K562 (cell line): ENCODE measurements around the gene RNF212B. TPM values are rescaled to one million over a fixed set of nuclear protein-coding genes. Genes with fewer than 3 reads are reported as not detected.

Experiments used
- ATAC-seq: fragments of 200-7000 bp; cut with Tn5 transposase; 3 replicates; pipeline ENCODE4 v1.9.1; 2020; ENCODE audit warnings: moderate library complexity
- BruUV-seq: library from RNA; stranded (reverse); fragments of 400-500 nt; replicated peaks from 2 replicates; lab custom pipeline; 2021; lab: Mats Ljungman, UMichigan
- CTCF ChIA-PET: fragments of 300-600 bp; formaldehyde crosslinking; extraction: SDS; loops from one replicate; lab custom pipeline; 2021; ENCODE audit warnings: low intra/inter-chr PET ratio; lab: Yijun Ruan, JAX
- POLR2A ChIA-PET: fragments of 300-600, 350-650 bp; sonication (Branson Sonifier 250); formaldehyde crosslinking; extraction: SDS; loops from one replicate; lab custom pipeline; 2021; ENCODE audit warnings: antibody characterized with exemption, inconsistent platforms; lab: Yijun Ruan, JAX
- DNase-seq, 4 experiments: peaks; one replicate each; pipeline versions ENCODE4 v3.0.0 to v3.0.0-alpha.2; 2011 to 2018; ENCODE audit warnings: low spot score in 3 of 4, mixed read lengths in 3 of 4; ENCODE audit errors: extremely low read depth in 1 of 4
- FAIRE-seq: peaks from 2 replicates; lab custom pipeline; 2011; peaks lifted over from hg19 to GRCh38; lab: Jason Lieb, UNC
- H2AFZ ChIP-seq: 2 replicates; pipeline ENCODE4 v1.6.0; 2011; ENCODE audit warnings: low read depth, low read length, control low read depth, inconsistent platforms
- H3K27ac ChIP-seq: fragments of 200-600 bp; 3 replicates; pipeline ENCODE4 v1.8.0; 2011; ENCODE audit warnings: low read depth, mild to moderate bottlenecking, control low read depth, inconsistent platforms, low read length, moderate library complexity, mixed read lengths; ENCODE audit errors: extremely low read depth
- H3K27me3 ChIP-seq, 2 experiments: fragments of 300-600 bp in 1 of 2; 2 replicates in 1 of 2; 3 replicates in 1 of 2; pipeline versions ENCODE4 v1.6.0 to v1.8.0; 2011; ENCODE audit warnings: inconsistent platforms in 2 of 2, low read length in 2 of 2, mild to moderate bottlenecking in 1 of 2, mixed read lengths in 1 of 2, moderate library complexity in 1 of 2; ENCODE audit not compliant: control insufficient read depth in 2 of 2, insufficient read depth in 2 of 2
- H3K36me3 ChIP-seq: fragments of 300-600 bp; 3 replicates; pipeline ENCODE4 v1.8.0; 2011; ENCODE audit warnings: mild to moderate bottlenecking, low read length, inconsistent platforms; ENCODE audit not compliant: control insufficient read depth, insufficient read depth
- H3K4me1 ChIP-seq, 2 experiments: fragments of 200-600 bp in 1 of 2; replicated peaks in 1 of 2; 2 replicates in 1 of 2; 3 replicates in 1 of 2; pipeline versions ENCODE4 v1.5.1 to v1.8.0; 2011; ENCODE audit warnings: inconsistent platforms in 2 of 2, low read length in 2 of 2, mild to moderate bottlenecking in 1 of 2, mixed read lengths in 1 of 2, moderate library complexity in 1 of 2; ENCODE audit not compliant: control insufficient read depth in 2 of 2, insufficient read depth in 2 of 2
- H3K4me2 ChIP-seq: 2 replicates; pipeline ENCODE4 v1.6.1; 2011; ENCODE audit warnings: low read length, control low read depth, inconsistent platforms, mixed read lengths; ENCODE audit not compliant: insufficient read depth
- H3K4me3 ChIP-seq: fragments of 200-600 bp; sonication (generic), shearing (Covaris generic); 2 replicates; pipeline ENCODE4 v1.5.1; 2016; ENCODE audit warnings: control low read depth, inconsistent platforms
- H3K79me2 ChIP-seq: fragments of 200-600 bp; 3 replicates; pipeline ENCODE4 v1.8.0; 2011; ENCODE audit warnings: low read length, inconsistent platforms; ENCODE audit not compliant: control insufficient read depth, insufficient read depth
- H3K9ac ChIP-seq, 2 experiments: 2 replicates each; pipeline versions ENCODE4 v1.6.0 to v1.6.1; 2011; ENCODE audit warnings: low read depth in 2 of 2, low read length in 2 of 2, control low read depth in 1 of 2, inconsistent platforms in 1 of 2, mild to moderate bottlenecking in 1 of 2, mixed read lengths in 1 of 2; ENCODE audit not compliant: insufficient read depth in 1 of 2
- H3K9me1 ChIP-seq: one replicate; pipeline ENCODE4 v1.6.0; 2011; ENCODE audit warnings: inconsistent platforms, mild to moderate bottlenecking, low read length, moderate library complexity; ENCODE audit not compliant: control insufficient read depth, insufficient read depth
- H3K9me3 ChIP-seq: replicated peaks from 2 replicates; pipeline ENCODE4 v1.5.1; 2011; ENCODE audit warnings: low read depth, low read length, inconsistent platforms; ENCODE audit not compliant: control insufficient read depth, insufficient read depth
- H4K20me1 ChIP-seq: replicated peaks from 2 replicates; pipeline ENCODE4 v1.6.1; 2011; ENCODE audit warnings: low read length, inconsistent platforms, mixed read lengths; ENCODE audit not compliant: control insufficient read depth, insufficient read depth
- FOSL1 ChIP-seq: fragments of 200-800 bp; sonication (Bioruptor generic); conservative IDR thresholded peaks from 2 replicates; pipeline ENCODE4 v1.6.1; 2016; ENCODE audit warnings: missing genetic modification characterization, missing compliant biosample characterization
- JUND ChIP-seq, 2 experiments: IDR thresholded peaks; 2 replicates in 1 of 2; 3 replicates in 1 of 2; pipeline ENCODE4 v1.6.1; 2011; ENCODE audit warnings: borderline replicate concordance in 2 of 2, low read depth in 2 of 2, low read length in 2 of 2, improper control_type of control experiment in 1 of 2, missing biosample characterization in 1 of 2, missing genetic modification characterization in 1 of 2, missing genetic modification reagents in 1 of 2
- WGBS: fragments of 100-300 bp; shearing (Covaris generic); methylation state at CpG from one replicate; pipeline ENCODE4 v1.1.6; 2016; ENCODE audit warnings: low coverage, mixed read lengths; ENCODE audit not compliant: insufficient coverage; ENCODE audit errors: missing lambda C conversion rate; 5-methylcytosine and 5-hydroxymethylcytosine counted together
- in situ Hi-C: fragments of 300-500 bp; cut with MboI; formaldehyde crosslinking; loops from 4 replicates; pipeline ENCODE4 v1.15.0; 2018; ENCODE audit warnings: inconsistent platforms, mixed read lengths
- intact Hi-C: fragments of 100-400 bp; cut with micrococcal nuclease; formaldehyde crosslinking; loops from 2 replicates; pipeline ENCODE4 v1.14.2; 2022
- polyA plus RNA-seq, 8 experiments: library from polyadenylated mRNA; depleted of rRNA in 4 of 8; stranded (reverse) in 5 of 8; unstranded in 3 of 8; fragments of >200 nt; fragmentation: Nextera tagmentation in 2 of 8; fragmentation: Illumina TruSeq in 1 of 8; extraction: Ambion mirVana in 2 of 8; extraction: Trizol in 1 of 8; gene quantifications; 2 replicates each; pipeline versions ENCODE4 v1.2.1 to v1.2.3, GENCODE V29; 2011 to 2014; ENCODE audit warnings: inconsistent platforms in 1 of 8, missing spikeins in 1 of 8
- total RNA-seq, 7 experiments: library from RNA; depleted of rRNA in 6 of 7; stranded (reverse); fragments of >200 nt in 6 of 7; fragmentation: Illumina TruSeq in 2 of 7; extraction: Trizol in 2 of 7; gene quantifications; 2 replicates each; pipeline versions ENCODE4 v1.2.1 to v1.2.3, GENCODE V29; 2011 to 2021; ENCODE audit warnings: low replicate concordance in 1 of 7
- TF ChIP-seq, protein P1 (sequence below): fragments of 250-450 bp; sonication (Bioruptor Pico); IDR thresholded peaks from 2 replicates; pipeline ENCODE4 v1.8.0; 2021; ENCODE audit warnings: moderate library complexity, mild to moderate bottlenecking, inconsistent platforms

The RNF212B gene
- total and polyA plus RNA-seq, 9 of the 15 experiments (the other 6 are each of a cell fraction or from before 2014, with no cell fraction given), result 0.15 to 0.43 (median 0.27) TPM; not detected in 3

- no peak overlapping the region for H3K4me2 ChIP-seq
- no peaks in the 10 kb centered on the region for H3K27me3 ChIP-seq
- TF ChIP-seq FOSL1 (peak; percentile 36; the same call in 1 of the 2 replicates), JUND (IDR thresholded peaks at IDR 0.05; ENCODE audit: borderline replicate concordance, low read depth, low read length) (peak; percentile 12; the same call in 1 of the 2 replicates), JUND (tag; IDR thresholded peaks at IDR 0.05; ENCODE audit: borderline replicate concordance, low read depth, low read length) (no peak)
- TF ChIP-seq, protein P1, sequence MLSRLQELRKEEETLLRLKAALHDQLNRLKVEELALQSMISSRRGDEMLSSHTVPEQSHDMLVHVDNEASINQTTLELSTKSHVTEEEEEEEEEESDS (CRISPR knock-in tag), result no peak
- TF ChIP-seq, all 486 proteins: peak for 2
- POLR2A ChIA-PET, result interaction anchor here (0.6 to 2.8 kb wide), 3 partner anchors 10 to 225 kb away, joined by 4 to 13 read pairs (median 6); partner anchors contain the start of genes BCL2L2 and PPP1R3E
- in situ Hi-C loops, result no loop called here
- intact Hi-C loops, result no loop called here
- Histone ChIP-seq H3K27ac (no peak overlapping the region), H3K4me1 (peaks cover 7 to 9% of the 10 kb centered on the region in 2 experiments; a peak in 3 of 5 replicates), H2AFZ (no peak overlapping the region), H3K9me3 (no peaks in the 10 kb centered on the region), H3K9ac (no peak overlapping the region), H3K4me3 (no peak overlapping the region), H3K9me1 (no peaks in the 10 kb centered on the region), H3K79me2 (0 out of 3 replicates have a peak, but pooled peaks cover 4% of the 10 kb centered on the region), H3K36me3 (peaks cover 32% of the 10 kb centered on the region), H4K20me1 (no peaks in the 10 kb centered on the region)
- ATAC-seq (no peak), FAIRE-seq (no peak), DNase-seq (no peak)
- no TSS peak for BruUV-seq
- CTCF ChIA-PET, result no interaction called here
- 81% methylated on average over 5 of the region's 5 CpGs for WGBS
Measured at GRCh38 chr14:23316300-23316699, 78.6 kb downstream of the RNF212B start.
